ENCODE data around the gene KIF5A.

The KIF5A gene

GRCh38 chr12:57514720-57515407 lies 35.0 kb upstream of the KIF5A start:
- peak overlapping the region; percentile 16; the same call in 1 of the 2 replicates for H3K27ac ChIP-seq
- TF ChIP-seq CTCF (conservative IDR thresholded peaks at IDR 0.05; ENCODE audit: low read depth, low read length) = no peak
- H3K4me2 ChIP-seq = no peak overlapping the region
- peaks cover 28% of the 10 kb centered on the region for H3K79me2 ChIP-seq (ENCODE audit: insufficient read depth, low read depth)
- H3K27me3 ChIP-seq (ENCODE audit: insufficient read depth, low read depth) = no peaks in the 10 kb centered on the region
- peaks cover 27% of the 10 kb centered on the region for H3K4me1 ChIP-seq (ENCODE audit: low read depth, poor library complexity, severe bottlenecking)
- no peaks in the 10 kb centered on the region for H4K20me1 ChIP-seq (ENCODE audit: insufficient read depth)
- no peak overlapping the region for H3K4me3 ChIP-seq (IDR thresholded peaks at IDR 0.05; ENCODE audit: insufficient read depth, low read depth, low read length)
- H3K36me3 ChIP-seq (ENCODE audit: insufficient read depth) = peaks cover 44% of the 10 kb centered on the region; the same call in 1 of the 2 replicates
- H2AFZ ChIP-seq (ENCODE audit: low read depth) = no peak overlapping the region
- H3K9ac ChIP-seq = no peak overlapping the region

- H3K4me2 ChIP-seq = no peak overlapping the region
- TF ChIP-seq CTCF (conservative IDR thresholded peaks at IDR 0.05; ENCODE audit: low read depth, low read length) = no peak
- peaks cover 44% of the 10 kb centered on the region; the same call in 1 of the 2 replicates for H3K36me3 ChIP-seq (ENCODE audit: insufficient read depth)
- no peaks in the 10 kb centered on the region for H3K27me3 ChIP-seq (ENCODE audit: insufficient read depth, low read depth)
- H2AFZ ChIP-seq (ENCODE audit: low read depth) = no peak overlapping the region
- peak overlapping the region; percentile 16; the same call in 1 of the 2 replicates for H3K27ac ChIP-seq
- peaks cover 27% of the 10 kb centered on the region for H3K4me1 ChIP-seq (ENCODE audit: low read depth, poor library complexity, severe bottlenecking)
- no peak overlapping the region for H3K9ac ChIP-seq
- no peak overlapping the region for H3K4me3 ChIP-seq (IDR thresholded peaks at IDR 0.05; ENCODE audit: insufficient read depth, low read depth, low read length)
- no peaks in the 10 kb centered on the region for H4K20me1 ChIP-seq (ENCODE audit: insufficient read depth)
- H3K79me2 ChIP-seq (ENCODE audit: insufficient read depth, low read depth) = peaks cover 31% of the 10 kb centered on the region
These were observed 34.4 kb upstream of the KIF5A start for GRCh38 chr12:57515408-57515933.

GRCh38 chr12:57515934-57516541 lies 33.8 kb upstream of the KIF5A start:
- Histone ChIP-seq H3K4me2 (no peak overlapping the region), H3K27ac (no peak overlapping the region; the same call in 1 of the 2 replicates), H3K9ac (no peak overlapping the region), H3K36me3 (ENCODE audit: insufficient read depth) (peaks cover 44% of the 10 kb centered on the region; the same call in 1 of the 2 replicates), H3K4me1 (ENCODE audit: low read depth, poor library complexity, severe bottlenecking) (peaks cover 30% of the 10 kb centered on the region), H2AFZ (ENCODE audit: low read depth) (no peak overlapping the region), H3K27me3 (ENCODE audit: insufficient read depth, low read depth) (no peaks in the 10 kb centered on the region), H4K20me1 (ENCODE audit: insufficient read depth) (no peaks in the 10 kb centered on the region), H3K4me3 (IDR thresholded peaks at IDR 0.05; ENCODE audit: insufficient read depth, low read depth, low read length) (no peak overlapping the region), H3K79me2 (ENCODE audit: insufficient read depth, low read depth) (peaks cover 31% of the 10 kb centered on the region)
- TF ChIP-seq CTCF (conservative IDR thresholded peaks at IDR 0.05; ENCODE audit: low read depth, low read length) = no peak

- 0 out of 2 replicates have a peak, but pooled peaks have one; percentile 15 for TF ChIP-seq CTCF (conservative IDR thresholded peaks at IDR 0.05; ENCODE audit: low read depth, low read length)
- H3K36me3 ChIP-seq (ENCODE audit: insufficient read depth) = peaks cover 39% of the 10 kb centered on the region; the same call in 1 of the 2 replicates
- H3K9ac ChIP-seq = no peak overlapping the region
- no peak overlapping the region for H3K4me3 ChIP-seq (IDR thresholded peaks at IDR 0.05; ENCODE audit: insufficient read depth, low read depth, low read length)
- no peaks in the 10 kb centered on the region for H4K20me1 ChIP-seq (ENCODE audit: insufficient read depth)
- peak overlapping the region; percentile 8; the same call in 1 of the 2 replicates for H3K27ac ChIP-seq
- no peak overlapping the region for H2AFZ ChIP-seq (ENCODE audit: low read depth)
- H3K4me1 ChIP-seq (ENCODE audit: low read depth, poor library complexity, severe bottlenecking) = peaks cover 36% of the 10 kb centered on the region
- H3K4me2 ChIP-seq = no peak overlapping the region
- no peaks in the 10 kb centered on the region for H3K27me3 ChIP-seq (ENCODE audit: insufficient read depth, low read depth)
- H3K79me2 ChIP-seq (ENCODE audit: insufficient read depth, low read depth) = peaks cover 31% of the 10 kb centered on the region
These were observed 33.2 kb upstream of the KIF5A start for GRCh38 chr12:57516617-57517153.
